ENCODE data around the gene EPN2.

- TF ChIP-seq POLR2AphosphoS5 (IDR thresholded peaks at IDR 0.05) (no peak), CTCF (IDR thresholded peaks at IDR 0.05) (no peak)
These were observed 59.9 kb downstream of the EPN2 start for GRCh38 chr17:19296786-19297778.
